Keratinocyte (primary cell): ENCODE results near the gene FAP. TPM values are rescaled to one million over a fixed set of nuclear protein-coding genes. Genes with fewer than 3 reads are reported as not detected.

Experiments
- DNase-seq: peaks from one replicate; pipeline ENCODE4 v3.0.0-alpha.2; 2011; ENCODE audit warnings: low read depth, missing footprints, low spot score
- FAIRE-seq: peaks from 2 replicates; lab custom pipeline; 2011; peaks lifted over from hg19 to GRCh38; lab: Jason Lieb, UNC
- H2AFZ ChIP-seq: 2 replicates; pipeline ENCODE4 v1.6.0; 2012; ENCODE audit warnings: low read length, control low read depth, inconsistent platforms; ENCODE audit not compliant: control insufficient read depth
- H3K27ac ChIP-seq: 2 replicates; pipeline ENCODE4 v1.5.1; 2011; ENCODE audit warnings: low read length; ENCODE audit not compliant: control insufficient read depth, insufficient read depth
- H3K27me3 ChIP-seq: 3 replicates; pipeline ENCODE4 v1.6.0; 2011; ENCODE audit warnings: low read length; ENCODE audit not compliant: control insufficient read depth, insufficient read depth; ENCODE audit errors: extremely low read depth
- H3K36me3 ChIP-seq, 2 experiments: 2 replicates in 1 of 2; 3 replicates in 1 of 2; pipeline ENCODE4 v1.5.1; 2011; ENCODE audit warnings: low read length in 2 of 2, mild to moderate bottlenecking in 1 of 2; ENCODE audit not compliant: control insufficient read depth in 2 of 2, insufficient read depth in 2 of 2; ENCODE audit errors: extremely low read depth in 1 of 2
- H3K4me1 ChIP-seq: 3 replicates; pipeline ENCODE4 v1.5.1; 2011; ENCODE audit warnings: low read length; ENCODE audit not compliant: control insufficient read depth, insufficient read depth; ENCODE audit errors: extremely low read depth
- H3K4me2 ChIP-seq: 3 replicates; pipeline ENCODE4 v1.6.0; 2011; ENCODE audit warnings: low read depth, low read length; ENCODE audit not compliant: control insufficient read depth, insufficient read depth; ENCODE audit errors: extremely low read depth
- H3K4me3 ChIP-seq, 3 experiments: fragments of 200-600 bp in 1 of 3; sonication (generic) in 1 of 3; 2 replicates in 2 of 3; 3 replicates in 1 of 3; pipeline ENCODE4 v1.5.1; 2011 to 2016; ENCODE audit warnings: low read length in 3 of 3, mild to moderate bottlenecking in 3 of 3, control low read depth in 2 of 3, inconsistent platforms in 1 of 3, low read depth in 1 of 3, mixed read lengths in 1 of 3, mixed run types in 1 of 3, moderate library complexity in 1 of 3; ENCODE audit not compliant: control insufficient read depth in 2 of 3, insufficient read depth in 2 of 3; ENCODE audit errors: extremely low read depth in 1 of 3
- H3K79me2 ChIP-seq: 2 replicates; pipeline ENCODE4 v1.6.0; 2012; ENCODE audit warnings: low read length; ENCODE audit not compliant: control insufficient read depth, insufficient read depth
- H3K9ac ChIP-seq: 3 replicates; pipeline ENCODE4 v1.6.0; 2011; ENCODE audit warnings: low read length; ENCODE audit not compliant: control insufficient read depth, insufficient read depth; ENCODE audit errors: extremely low read depth
- H3K9me1 ChIP-seq: 3 replicates; pipeline ENCODE4 v1.6.0; 2011; ENCODE audit warnings: low read length; ENCODE audit not compliant: control insufficient read depth, insufficient read depth; ENCODE audit errors: extremely low read depth
- H3K9me3 ChIP-seq: 2 replicates; pipeline ENCODE4 v1.5.1; 2012; ENCODE audit warnings: low read depth, low read length; ENCODE audit not compliant: control insufficient read depth
- H4K20me1 ChIP-seq: 3 replicates; pipeline ENCODE4 v1.6.0; 2011; ENCODE audit warnings: low read length; ENCODE audit not compliant: control insufficient read depth, insufficient read depth; ENCODE audit errors: extremely low read depth
- CTCF ChIP-seq, 3 experiments: IDR thresholded peaks in 1 of 3; conservative IDR thresholded peaks in 1 of 3; optimal IDR thresholded peaks in 1 of 3; 2 replicates in 2 of 3; 3 replicates in 1 of 3; pipeline versions ENCODE3 to v1.5.1; 2011; ENCODE audit warnings: low read length in 3 of 3, mild to moderate bottlenecking in 3 of 3, moderate library complexity in 2 of 3, control low read depth in 1 of 3, inconsistent platforms in 1 of 3; ENCODE audit not compliant: insufficient read depth in 2 of 3; ENCODE audit errors: extremely low read depth in 1 of 3
- EZH2 ChIP-seq: IDR thresholded peaks from one replicate; pipeline ENCODE4 v1.6.1; 2012; ENCODE audit warnings: inconsistent platforms, mild to moderate bottlenecking, low read length, moderate library complexity
- dilution Hi-C: fragments of 300-500 bp; cut with MboI; formaldehyde crosslinking; loops from one replicate; pipeline ENCODE4 v1.7.0; 2020; ENCODE audit warnings: low sequenced_read_pairs; ENCODE audit not compliant: extremely low pct_ligation_motif_present
- polyA plus RNA-seq, 5 experiments: library from polyadenylated mRNA; depleted of rRNA in 3 of 5; stranded (reverse) in 3 of 5; stranded (forward) in 1 of 5; unstranded in 1 of 5; fragments of >200 nt; gene quantifications; 1 replicate in 1 of 5; 2 replicates in 3 of 5; 3 replicates in 1 of 5; pipeline versions ENCODE4 v1.2.1 to v1.2.3, GENCODE V29; 2011 to 2012; ENCODE audit warnings: missing spikeins in 2 of 5, low read depth in 1 of 5, low replicate concordance in 1 of 5

The FAP gene
- polyA plus RNA-seq, 1 donor (not counting 4 experiments of a cell fraction or from before 2014, with no cell fraction given) = 8.5 TPM

GRCh38 chr2:162243715-162244114 is 470 bp upstream of the FAP start:
- Histone ChIP-seq H2AFZ (no peak overlapping the region), H3K79me2 (no peaks in the 10 kb centered on the region), H3K4me3 (peak overlapping the region in 1 of 3 experiments; percentile 38), H3K9me1 (no peaks in the 10 kb centered on the region), H3K27ac (peak overlapping the region; percentile 93), H3K4me1 (peaks cover 45% of the 10 kb centered on the region), H3K4me2 (peak overlapping the region; percentile 75), H4K20me1 (no peaks in the 10 kb centered on the region), H3K9me3 (no peaks in the 10 kb centered on the region), H3K9ac (no peak overlapping the region), H3K36me3 (no peaks in the 10 kb centered on the region), H3K27me3 (no peaks in the 10 kb centered on the region)
- FAIRE-seq = peak; percentile 65
- no peak for DNase-seq
- no peak for TF ChIP-seq CTCF (optimal IDR thresholded peaks at IDR 0.05 in 1 of 3, IDR thresholded peaks at IDR 0.05 in 1 of 3, conservative IDR thresholded peaks at IDR 0.05 in 1 of 3; ENCODE audit: extremely low read depth in 1 of 3, insufficient read depth in 2 of 3, low read length in 3 of 3)
- TF ChIP-seq EZH2 = no peak
- dilution Hi-C loops = no loop called here

GRCh38 chr2:162242586-162243280 is 512 bp downstream of the FAP start:
- DNase-seq (no peak), FAIRE-seq (peak; percentile 51)
- Histone ChIP-seq H4K20me1 (no peaks in the 10 kb centered on the region), H3K9ac (no peak overlapping the region), H3K79me2 (no peaks in the 10 kb centered on the region), H3K4me2 (peak overlapping the region; percentile 49), H3K4me1 (peaks cover 45% of the 10 kb centered on the region), H3K9me1 (no peaks in the 10 kb centered on the region), H3K36me3 (no peaks in the 10 kb centered on the region), H3K9me3 (no peaks in the 10 kb centered on the region), H3K27me3 (no peaks in the 10 kb centered on the region), H3K27ac (peak overlapping the region; percentile 93), H2AFZ (peak overlapping the region; percentile 52), H3K4me3 (peak overlapping the region; percentile 11 to 46 (median 13))
- TF ChIP-seq EZH2 = no peak
- TF ChIP-seq CTCF (optimal IDR thresholded peaks at IDR 0.05 in 1 of 3, IDR thresholded peaks at IDR 0.05 in 1 of 3, conservative IDR thresholded peaks at IDR 0.05 in 1 of 3; ENCODE audit: extremely low read depth in 1 of 3, insufficient read depth in 2 of 3, low read length in 3 of 3) = no peak
- dilution Hi-C loops = no loop called here
